Caco-2 (cell line): Measurements from ENCODE around the gene ANKRD61. TPM values are rescaled to one million over a fixed set of nuclear protein-coding genes. Genes with fewer than 3 reads are reported as not detected.
"Not testable (repeated sequence)": the region's sequence is repeated elsewhere in the genome, so short reads cannot be mapped to it uniquely, and the experiment has no call there.

Experiments
- BruUV-seq: library from RNA; stranded (reverse); fragments of 400-500 nt; replicated peaks from 2 replicates; lab custom pipeline; 2021; lab: Mats Ljungman, UMichigan
- CTCF ChIA-PET: fragments of 300-600 bp; sonication (Branson Sonifier 250); formaldehyde crosslinking; loops from one replicate; lab custom pipeline; 2022; ENCODE audit warnings: antibody characterized with exemption; lab: Charles Lee
- POLR2A ChIA-PET: fragments of 300-600 bp; sonication (Branson Sonifier 250); formaldehyde crosslinking; loops from one replicate; lab custom pipeline; 2022; ENCODE audit warnings: antibody characterized with exemption; lab: Charles Lee
- DNase-seq, 2 experiments: peaks; one replicate each; pipeline versions ENCODE4 v3.0.0 to v3.0.0-alpha.2; 2020 to 2022
- H3K27me3 ChIP-seq: replicated peaks from 2 replicates; pipeline ENCODE4 v1.6.0; 2011; ENCODE audit warnings: low read length; ENCODE audit not compliant: control insufficient read depth, insufficient read depth
- H3K36me3 ChIP-seq: 2 replicates; pipeline ENCODE4 v1.5.1; 2011; ENCODE audit warnings: low read length; ENCODE audit not compliant: control insufficient read depth, insufficient read depth
- H3K4me1 ChIP-seq: fragments of 250-450 bp; sonication (Bioruptor Pico); 2 replicates; pipeline ENCODE4 v1.5.1; 2020; ENCODE audit warnings: mild to moderate bottlenecking
- H3K4me3 ChIP-seq: 2 replicates; pipeline ENCODE4 v1.5.1; 2011; ENCODE audit warnings: low read depth, mild to moderate bottlenecking, control low read depth, low read length
- H3K9me3 ChIP-seq: fragments of 250-450 bp; sonication (Bioruptor Pico); 2 replicates; pipeline ENCODE4 v1.5.1; 2020; ENCODE audit warnings: mild to moderate bottlenecking, moderate library complexity
- H3K27ac Mint-ChIP-seq: one replicate; pipeline ENCODE4 v1.8.0; 2022; ENCODE audit warnings: mixed read lengths; ENCODE audit not compliant: unreplicated experiment
- H3K27me3 Mint-ChIP-seq: one replicate; pipeline ENCODE4 v1.8.0; 2022; ENCODE audit warnings: mixed read lengths; ENCODE audit not compliant: insufficient read depth, unreplicated experiment
- H3K36me3 Mint-ChIP-seq: one replicate; pipeline ENCODE4 v1.8.0; 2022; ENCODE audit warnings: mild to moderate bottlenecking, mixed read lengths; ENCODE audit not compliant: insufficient read depth, unreplicated experiment
- H3K4me1 Mint-ChIP-seq: one replicate; pipeline ENCODE4 v1.8.0; 2022; ENCODE audit warnings: low read depth, mixed read lengths; ENCODE audit not compliant: unreplicated experiment
- H3K4me3 Mint-ChIP-seq: one replicate; pipeline ENCODE4 v1.8.0; 2022; ENCODE audit warnings: mild to moderate bottlenecking, moderate library complexity, mixed read lengths; ENCODE audit not compliant: unreplicated experiment
- H3K9me3 Mint-ChIP-seq: one replicate; pipeline ENCODE4 v1.8.0; 2022; ENCODE audit warnings: mixed read lengths; ENCODE audit not compliant: unreplicated experiment
- intact Hi-C: fragments of 100-400 bp; cut with micrococcal nuclease; formaldehyde crosslinking; loops from one replicate; pipeline ENCODE4 v1.10.0; 2022; ENCODE audit not compliant: unreplicated experiment
- total RNA-seq: library from RNA; stranded (reverse); gene quantifications from 2 replicates; pipeline ENCODE4 v1.2.3, GENCODE V29; 2022
- TF ChIP-seq, protein P1 (sequence below), 2 experiments: fragments of 200-600 bp in 1 of 2; IDR thresholded peaks; 1 replicate in 1 of 2; 2 replicates in 1 of 2; pipeline versions ENCODE4 v1.5.1 to v1.8.0; 2011 to 2022; ENCODE audit warnings: antibody characterized with exemption in 1 of 2, control low read depth in 1 of 2, inconsistent platforms in 1 of 2, low read depth in 1 of 2, low read length in 1 of 2, mild to moderate bottlenecking in 1 of 2, moderate library complexity in 1 of 2; ENCODE audit not compliant: insufficient read depth in 1 of 2, severe bottlenecking in 1 of 2, unreplicated experiment in 1 of 2

The ANKRD61 gene
- total RNA-seq, 1 experiment from 2014 or later: 0.32 TPM

DNA sequence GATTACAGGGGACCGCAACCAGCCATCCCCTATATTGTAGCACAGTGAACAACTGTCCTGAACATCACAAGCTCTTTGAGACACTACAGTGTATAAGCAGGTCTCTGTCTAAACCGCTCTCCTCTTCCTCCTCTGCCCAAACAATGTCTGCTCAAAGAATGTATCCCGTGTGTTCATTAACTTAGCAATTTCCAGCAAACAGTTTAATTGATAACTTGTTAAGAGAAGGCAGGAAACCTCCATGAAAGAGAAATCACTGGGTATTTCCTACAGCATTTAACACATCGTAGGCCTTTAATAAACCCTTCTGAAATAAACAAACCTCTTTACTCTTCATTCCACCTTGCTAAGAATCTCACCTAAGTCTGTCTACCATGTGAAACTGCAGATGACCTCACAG lies 23.8 kb upstream of the ANKRD61 start:
- ChIA-PET POLR2A (no interaction called here), CTCF (interaction anchor here (1.3 kb wide), 1 partner anchor 10 kb away, joined by 4 read pairs; no protein-coding TSS in a partner anchor)
- H3K27me3 ChIP-seq: no peaks in the 10 kb centered on the region
- peaks cover 1% of the 10 kb centered on the region; the same call in 1 of the 2 replicates for H3K36me3 ChIP-seq
- Mint-ChIP-seq H3K36me3 (peaks cover 37% of the 10 kb centered on the region), H3K27ac (peak overlapping the region; percentile 3), H3K4me3 (peak overlapping the region; percentile 84), H3K4me1 (peaks cover 6% of the 10 kb centered on the region), H3K9me3 (no peaks in the 10 kb centered on the region), H3K27me3 (no peaks in the 10 kb centered on the region)
- TF ChIP-seq, protein P1, sequence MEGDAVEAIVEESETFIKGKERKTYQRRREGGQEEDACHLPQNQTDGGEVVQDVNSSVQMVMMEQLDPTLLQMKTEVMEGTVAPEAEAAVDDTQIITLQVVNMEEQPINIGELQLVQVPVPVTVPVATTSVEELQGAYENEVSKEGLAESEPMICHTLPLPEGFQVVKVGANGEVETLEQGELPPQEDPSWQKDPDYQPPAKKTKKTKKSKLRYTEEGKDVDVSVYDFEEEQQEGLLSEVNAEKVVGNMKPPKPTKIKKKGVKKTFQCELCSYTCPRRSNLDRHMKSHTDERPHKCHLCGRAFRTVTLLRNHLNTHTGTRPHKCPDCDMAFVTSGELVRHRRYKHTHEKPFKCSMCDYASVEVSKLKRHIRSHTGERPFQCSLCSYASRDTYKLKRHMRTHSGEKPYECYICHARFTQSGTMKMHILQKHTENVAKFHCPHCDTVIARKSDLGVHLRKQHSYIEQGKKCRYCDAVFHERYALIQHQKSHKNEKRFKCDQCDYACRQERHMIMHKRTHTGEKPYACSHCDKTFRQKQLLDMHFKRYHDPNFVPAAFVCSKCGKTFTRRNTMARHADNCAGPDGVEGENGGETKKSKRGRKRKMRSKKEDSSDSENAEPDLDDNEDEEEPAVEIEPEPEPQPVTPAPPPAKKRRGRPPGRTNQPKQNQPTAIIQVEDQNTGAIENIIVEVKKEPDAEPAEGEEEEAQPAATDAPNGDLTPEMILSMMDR (IDR thresholded peaks at IDR 0.05; ENCODE audit: insufficient read depth in 1 of 2, low read depth in 1 of 2, low read length in 1 of 2, severe bottlenecking in 1 of 2, unreplicated experiment in 1 of 2): no peak
- no peak overlapping the region for H3K4me3 ChIP-seq
- BruUV-seq: no TSS peak
- peaks cover 2% of the 10 kb centered on the region for H3K4me1 ChIP-seq
- DNase-seq: no peak
- no peaks in the 10 kb centered on the region for H3K9me3 ChIP-seq
- intact Hi-C loops: no loop called here

DNA sequence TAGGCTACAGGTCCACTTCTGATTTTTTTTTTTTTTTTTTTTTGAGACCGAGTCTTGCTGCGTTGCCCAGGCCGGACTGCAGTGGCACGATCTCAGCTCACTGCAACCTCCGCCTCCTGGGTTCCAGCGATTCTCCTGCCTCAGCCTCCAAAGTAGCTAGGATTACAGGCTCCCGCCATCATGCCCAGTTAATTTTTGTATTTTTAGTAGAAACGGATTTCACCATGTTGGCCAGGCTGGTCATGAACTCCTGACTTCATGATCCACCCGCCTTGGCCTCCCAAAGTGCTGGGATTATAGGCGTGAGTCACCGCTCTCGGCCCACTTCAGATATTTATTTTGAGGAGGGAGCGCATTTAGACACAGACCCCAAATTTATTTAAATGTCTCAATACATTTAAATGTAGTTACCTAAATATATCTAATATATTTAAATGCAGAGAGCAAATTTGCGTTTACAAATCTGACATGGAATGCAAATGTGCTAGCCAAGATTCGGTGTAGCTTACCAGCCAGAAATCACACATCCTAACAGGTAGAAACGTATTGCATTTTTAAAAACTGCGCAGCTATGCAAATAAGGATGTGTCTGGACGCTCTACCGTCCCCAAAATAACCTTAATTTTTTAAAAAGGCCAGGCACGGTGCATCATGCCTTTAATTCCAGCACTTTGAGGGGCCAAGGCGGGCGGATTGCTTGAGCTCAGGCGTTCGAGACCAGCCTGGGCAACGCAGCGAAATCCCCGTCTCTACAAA lies 23.2 kb upstream of the ANKRD61 start:
- H3K4me3 Mint-ChIP-seq: peak overlapping the region; percentile 84
- H3K36me3 ChIP-seq, intact Hi-C loops, H3K9me3 ChIP-seq, BruUV-seq, H3K9me3 Mint-ChIP-seq, H3K4me1 ChIP-seq, H3K27me3 Mint-ChIP-seq, DNase-seq, H3K27me3 ChIP-seq: not testable (repeated sequence)
- peaks cover 11% of the 10 kb centered on the region for H3K4me1 Mint-ChIP-seq
- H3K4me3 ChIP-seq: peak overlapping the region; percentile 77
- POLR2A ChIA-PET: interaction anchor here (0.5 to 1.9 kb wide), 7 partner anchors 11 to 237 kb away, joined by 3 to 11 read pairs (median 5); no protein-coding TSS in a partner anchor
- peak overlapping the region; percentile 90 for H3K27ac Mint-ChIP-seq
- CTCF ChIA-PET: interaction anchor here (0.5 to 2.3 kb wide), 5 partner anchors 11 to 170 kb away, joined by 3 to 18 read pairs (median 4); no protein-coding TSS in a partner anchor
- H3K36me3 Mint-ChIP-seq: peaks cover 40% of the 10 kb centered on the region

DNA sequence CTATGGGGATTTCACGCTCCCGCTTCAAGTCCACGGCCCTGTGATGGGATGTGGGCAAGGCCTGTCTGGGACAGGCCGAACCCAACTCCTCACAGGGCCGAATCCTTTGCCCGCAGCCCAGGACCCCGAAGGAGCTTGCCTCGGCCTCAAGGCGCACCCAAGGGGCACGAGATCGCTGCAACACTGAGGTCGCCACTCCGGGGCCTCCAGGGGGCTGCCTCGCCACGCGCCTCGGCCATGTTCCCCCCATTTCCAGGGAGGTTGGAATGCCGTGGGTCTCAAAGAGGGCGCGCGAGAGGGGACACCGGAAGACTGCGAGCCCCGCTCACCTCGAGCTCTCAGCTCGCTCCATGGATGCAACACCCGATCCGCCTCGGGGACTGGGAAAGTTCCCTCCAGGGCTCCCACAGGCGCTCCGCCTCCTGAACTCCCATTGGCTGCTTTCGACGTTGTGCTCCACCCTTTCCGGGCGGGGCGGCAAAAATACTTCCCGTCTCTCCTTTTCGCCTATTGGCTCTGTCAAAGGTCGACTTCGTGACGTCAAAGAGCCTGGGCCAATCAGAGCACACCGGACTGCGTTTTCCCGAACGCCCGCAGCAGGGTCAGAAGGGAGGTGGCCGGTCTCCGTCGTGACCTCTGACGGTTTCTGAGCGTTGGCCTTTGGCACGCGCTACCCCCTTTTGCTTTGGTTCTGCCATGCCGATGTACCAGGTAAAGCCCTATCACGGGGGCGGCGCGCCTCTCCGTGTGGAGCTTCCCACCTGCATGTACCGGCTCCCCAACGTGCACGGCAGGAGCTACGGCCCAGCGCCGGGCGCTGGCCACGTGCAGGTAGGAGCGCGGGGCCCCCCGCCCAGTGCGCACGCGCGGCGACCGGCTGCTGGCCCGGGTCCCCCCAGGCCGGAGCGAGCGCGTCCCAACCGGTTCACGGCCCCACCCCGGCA lies 22.2 kb upstream of the ANKRD61 start, which contains the start of the genes AIMP2 and PMS2:
AIMP2 (plus strand) TSS at position 605 of the 944 bp plus-strand sequence; CDS start at position 697, 92 bp downstream.
PMS2 (minus strand) TSS at position 382 of the 944 bp plus-strand sequence; CDS start at position 352, 30 bp downstream.
- peak; percentile 99 for DNase-seq
- Mint-ChIP-seq H3K36me3 (peaks cover 49% of the 10 kb centered on the region), H3K27me3 (no peaks in the 10 kb centered on the region), H3K27ac (peak within 1 kb of the TSS; percentile 90), H3K4me1 (peaks cover 13% of the 10 kb centered on the region), H3K4me3 (peak within 1 kb of the TSS; percentile 84), H3K9me3 (no peaks in the 10 kb centered on the region)
- Histone ChIP-seq H3K4me1 (peaks cover 8% of the 10 kb centered on the region), H3K9me3 (no peaks in the 10 kb centered on the region), H3K27me3 (no peaks in the 10 kb centered on the region), H3K36me3 (peaks cover 1% of the 10 kb centered on the region; the same call in 1 of the 2 replicates), H3K4me3 (peak within 1 kb of the TSS; percentile 77)
- POLR2A ChIA-PET: interaction anchor here (0.5 to 1.9 kb wide), 7 partner anchors 11 to 236 kb away, joined by 3 to 11 read pairs (median 5); no protein-coding TSS in a partner anchor
- CTCF ChIA-PET: interaction anchor here (0.5 to 2.3 kb wide), 6 partner anchors 12 to 171 kb away, joined by 3 to 18 read pairs (median 4); no protein-coding TSS in a partner anchor
- TSS peak; percentile 78 for BruUV-seq
- TF ChIP-seq, protein P1 (IDR thresholded peaks at IDR 0.05; ENCODE audit: insufficient read depth in 1 of 2, low read depth in 1 of 2, low read length in 1 of 2, severe bottlenecking in 1 of 2, unreplicated experiment in 1 of 2): peak in 1 of 2 experiments; percentile 18
- intact Hi-C loops: loop anchor here (1.0 kb wide), 1 partner anchor 14 kb away; no protein-coding TSS in a partner anchor

DNA sequence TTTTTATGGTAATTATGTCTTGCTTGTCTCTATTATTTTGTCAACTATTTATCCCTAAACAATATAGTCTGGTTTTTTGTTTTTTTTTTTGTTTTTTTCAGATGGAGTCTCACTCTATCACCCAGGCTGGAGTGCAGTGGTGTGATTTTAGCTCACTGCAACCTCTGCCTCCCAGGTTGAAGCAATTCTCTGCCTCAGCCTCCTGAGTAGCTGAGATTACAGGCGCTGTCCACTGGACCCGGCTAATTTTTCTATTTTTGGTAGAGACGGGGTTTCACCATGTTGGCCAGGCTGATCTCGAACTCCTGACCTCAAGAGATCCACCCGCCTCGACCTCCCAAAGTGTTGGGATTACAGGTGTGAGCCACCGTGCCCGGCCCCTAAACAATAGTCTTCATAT lies 20.8 kb upstream of the ANKRD61 start:
- H3K36me3 Mint-ChIP-seq: peaks cover 63% of the 10 kb centered on the region
- peak overlapping the region; percentile 84 for H3K4me3 Mint-ChIP-seq
- CTCF ChIA-PET, BruUV-seq, H3K4me3 ChIP-seq, H3K36me3 ChIP-seq, H3K27me3 ChIP-seq, H3K4me1 ChIP-seq, DNase-seq, intact Hi-C loops, H3K9me3 ChIP-seq, H3K9me3 Mint-ChIP-seq, H3K27me3 Mint-ChIP-seq: not testable (repeated sequence)
- POLR2A ChIA-PET: interaction anchor here (1.9 kb wide), 2 partner anchors 10 to 15 kb away, joined by 7 to 11 read pairs; no protein-coding TSS in a partner anchor
- H3K4me1 Mint-ChIP-seq: peaks cover 13% of the 10 kb centered on the region
- H3K27ac Mint-ChIP-seq: peak overlapping the region; percentile 90
